Suprapubic skin (tissue), 3 donors: ENCODE data around the gene PCDHA1.

Experiments used
- POLR2A ChIP-seq, 2 donors: fragments of 450-650 bp; IDR thresholded peaks; one replicate each; pipeline ENCODE4 v1.6.1; 2017; ENCODE audit warnings: antibody characterized with exemption in 2 of 2, mild to moderate bottlenecking in 2 of 2, moderate library complexity in 2 of 2
- TF ChIP-seq, protein P1 (sequence below), 2 donors: fragments of 200-600 bp in 1 of 2; fragments of 450-650 bp in 1 of 2; sonication (generic) in 1 of 2; IDR thresholded peaks; one replicate each; pipeline ENCODE4 v1.5.1; 2016 to 2019; ENCODE audit warnings: antibody characterized with exemption in 2 of 2, mild to moderate bottlenecking in 1 of 2, moderate library complexity in 1 of 2

DNA sequence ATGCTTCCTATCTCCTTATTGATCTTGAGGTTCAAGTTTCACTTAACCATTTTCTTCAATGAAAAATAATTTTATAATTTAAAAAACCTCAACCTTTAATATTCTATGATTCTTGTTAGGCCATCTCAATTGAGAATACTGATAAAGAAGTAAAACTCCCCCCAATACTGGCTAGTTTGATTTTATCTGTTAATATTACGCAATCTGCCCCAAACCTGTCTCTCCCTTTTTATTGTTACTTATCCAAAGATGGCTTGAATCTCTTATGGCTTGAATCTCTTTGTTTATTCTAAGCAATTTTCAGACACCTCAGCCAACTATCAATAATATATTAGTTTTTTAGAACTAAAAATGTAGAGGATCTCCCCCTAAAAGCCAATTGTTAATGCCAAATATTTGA, 176.2 kb downstream of the PCDHA1 start:
- TF ChIP-seq POLR2A (IDR thresholded peaks at IDR 0.05) = no peak
- TF ChIP-seq, protein P1, sequence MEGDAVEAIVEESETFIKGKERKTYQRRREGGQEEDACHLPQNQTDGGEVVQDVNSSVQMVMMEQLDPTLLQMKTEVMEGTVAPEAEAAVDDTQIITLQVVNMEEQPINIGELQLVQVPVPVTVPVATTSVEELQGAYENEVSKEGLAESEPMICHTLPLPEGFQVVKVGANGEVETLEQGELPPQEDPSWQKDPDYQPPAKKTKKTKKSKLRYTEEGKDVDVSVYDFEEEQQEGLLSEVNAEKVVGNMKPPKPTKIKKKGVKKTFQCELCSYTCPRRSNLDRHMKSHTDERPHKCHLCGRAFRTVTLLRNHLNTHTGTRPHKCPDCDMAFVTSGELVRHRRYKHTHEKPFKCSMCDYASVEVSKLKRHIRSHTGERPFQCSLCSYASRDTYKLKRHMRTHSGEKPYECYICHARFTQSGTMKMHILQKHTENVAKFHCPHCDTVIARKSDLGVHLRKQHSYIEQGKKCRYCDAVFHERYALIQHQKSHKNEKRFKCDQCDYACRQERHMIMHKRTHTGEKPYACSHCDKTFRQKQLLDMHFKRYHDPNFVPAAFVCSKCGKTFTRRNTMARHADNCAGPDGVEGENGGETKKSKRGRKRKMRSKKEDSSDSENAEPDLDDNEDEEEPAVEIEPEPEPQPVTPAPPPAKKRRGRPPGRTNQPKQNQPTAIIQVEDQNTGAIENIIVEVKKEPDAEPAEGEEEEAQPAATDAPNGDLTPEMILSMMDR (IDR thresholded peaks at IDR 0.05) = no peak
